HG03575 (cell line): ENCODE results near the gene RGS6.

ENCODE experiments used
- ATAC-seq: cut with Tn5 transposase; IDR thresholded peaks from one replicate; pipeline ENCODE4 v1.9.1; 2021; ENCODE audit not compliant: unreplicated experiment, insufficient number of reproducible peaks, low FRiP score; ENCODE audit errors: extremely low read depth

RGS6 gene

GRCh38 chr14:71996610-71997009 is 64.4 kb downstream of the RGS6 start:
- ATAC-seq: no peak

GRCh38 chr14:72000907-72001306 is 68.7 kb downstream of the RGS6 start:
- ATAC-seq: no peak

GRCh38 chr14:72002731-72003130 is 70.5 kb downstream of the RGS6 start:
- no peak for ATAC-seq

- ATAC-seq: no peak
Measured at GRCh38 chr14:72008666-72009065, 76.4 kb downstream of the RGS6 start.

- no peak for ATAC-seq
Measured at GRCh38 chr14:72010474-72010873, 78.2 kb downstream of the RGS6 start.

- no peak for ATAC-seq
Measured at GRCh38 chr14:72013721-72014345, 81.6 kb downstream of the RGS6 start.

GRCh38 chr14:72014486-72014885 is 82.3 kb downstream of the RGS6 start:
- ATAC-seq: no peak

- ATAC-seq: no peak
Measured at GRCh38 chr14:72017290-72017689, 85.1 kb downstream of the RGS6 start.

GRCh38 chr14:72023128-72024042 is 91.2 kb downstream of the RGS6 start:
- ATAC-seq: no peak

GRCh38 chr14:72024043-72024407 is 91.8 kb downstream of the RGS6 start:
- ATAC-seq: no peak

- ATAC-seq: no peak
Measured at GRCh38 chr14:72024504-72024903, 92.3 kb downstream of the RGS6 start.

GRCh38 chr14:72026536-72026935 is 94.3 kb downstream of the RGS6 start:
- no peak for ATAC-seq

GRCh38 chr14:72027061-72027460 is 94.8 kb downstream of the RGS6 start:
- ATAC-seq: no peak

- no peak for ATAC-seq
Measured at GRCh38 chr14:72033365-72033764, 101.1 kb downstream of the RGS6 start.

GRCh38 chr14:72040528-72040927 is 108.3 kb downstream of the RGS6 start:
- no peak for ATAC-seq

GRCh38 chr14:72045271-72045670 is 113.0 kb downstream of the RGS6 start:
- ATAC-seq: no peak

- ATAC-seq: no peak
Measured at GRCh38 chr14:72045885-72046284, 113.7 kb downstream of the RGS6 start.

- no peak for ATAC-seq
Measured at GRCh38 chr14:72049462-72049861, 117.2 kb downstream of the RGS6 start.

GRCh38 chr14:72052356-72052755 is 120.1 kb downstream of the RGS6 start:
- ATAC-seq: no peak

- no peak for ATAC-seq
Measured at GRCh38 chr14:72053651-72054050, 121.4 kb downstream of the RGS6 start.
